Urothelium cell line (cell line): ENCODE data around the gene SLAMF9.

Source experiments
- DNase-seq: peaks from one replicate; pipeline ENCODE4 v3.0.0; 2011; ENCODE audit warnings: low spot score, mixed read lengths
- FAIRE-seq: peaks from 2 replicates; lab custom pipeline; 2011; peaks lifted over from hg19 to GRCh38; lab: Jason Lieb, UNC

The SLAMF9 gene

DNA sequence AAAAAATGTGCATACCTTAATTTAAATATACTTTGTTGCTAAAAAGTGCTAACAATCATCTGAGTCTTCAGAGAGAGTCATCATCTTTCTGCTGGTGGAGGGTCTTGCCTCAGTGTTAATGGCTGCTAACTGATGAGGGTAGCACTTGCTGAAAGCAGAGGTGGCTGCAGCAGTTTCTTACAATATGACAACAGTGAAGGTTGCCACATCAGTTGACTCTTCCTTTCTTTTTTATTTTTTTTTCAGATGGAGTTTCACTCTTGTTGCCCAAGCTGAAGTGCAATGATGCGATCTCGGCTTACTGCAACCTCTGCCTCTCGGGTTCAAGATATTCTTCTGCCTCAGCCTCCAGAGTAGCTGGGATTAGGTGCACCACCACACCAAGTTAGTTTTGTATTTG lies 51.5 kb downstream of the SLAMF9 start:
- DNase-seq = no peak
- no peak for FAIRE-seq
